IPS DF 6.9 (cell line): ENCODE data around the gene GPHB5.
"Not testable (repeated sequence)": the region's sequence is repeated elsewhere in the genome, so short reads cannot be mapped to it uniquely, and the experiment has no call there.

Experiments
- DNase-seq: peaks from one replicate; pipeline ENCODE4 v3.0.0-alpha.2; 2013; ENCODE audit warnings: low read depth, low spot score
- H3K27ac ChIP-seq: one replicate; pipeline ENCODE4 v1.5.1; 2013; ENCODE audit warnings: low read length, control low read depth
- H3K27me3 ChIP-seq: 2 replicates; pipeline ENCODE4 v1.6.1; 2013; ENCODE audit warnings: mild to moderate bottlenecking, low read length; ENCODE audit not compliant: control insufficient read depth, insufficient read depth
- H3K36me3 ChIP-seq: 2 replicates; pipeline ENCODE4 v1.6.1; 2013; ENCODE audit warnings: low read length; ENCODE audit not compliant: control insufficient read depth, insufficient read depth
- H3K4me1 ChIP-seq: 2 replicates; pipeline ENCODE4 v1.6.1; 2013; ENCODE audit warnings: low read length; ENCODE audit not compliant: control insufficient read depth, insufficient read depth
- H3K4me3 ChIP-seq: 2 replicates; pipeline ENCODE4 v1.5.1; 2013; ENCODE audit warnings: mild to moderate bottlenecking, low read length
- H3K9me3 ChIP-seq: 2 replicates; pipeline ENCODE4 v1.6.1; 2013; ENCODE audit warnings: low read length, inconsistent platforms; ENCODE audit not compliant: control insufficient read depth, insufficient read depth
- WGBS: extraction: QIAGEN DNeasy Blood & Tissue Kit; methylation state at CpG from one replicate; pipeline ENCODE4 v1.1.7; 2013; ENCODE audit warnings: mixed read lengths, missing lambda C conversion rate; ENCODE audit not compliant: insufficient read length, insufficient coverage; 5-methylcytosine and 5-hydroxymethylcytosine counted together

GPHB5 gene

GRCh38 chr14:63295231-63295685 is 23.5 kb downstream of the GPHB5 start:
- WGBS: no CpG with 5 or more reads among the region's 8 CpGs
- H3K4me1 ChIP-seq: no peaks in the 10 kb centered on the region
- H3K36me3 ChIP-seq: no peaks in the 10 kb centered on the region
- no peaks in the 10 kb centered on the region for H3K9me3 ChIP-seq
- H3K4me3 ChIP-seq: no peak overlapping the region
- no peak overlapping the region for H3K27ac ChIP-seq
- no peak for DNase-seq
- H3K27me3 ChIP-seq: no peaks in the 10 kb centered on the region

- Histone ChIP-seq H3K4me1 (0 out of 2 replicates have a peak, but pooled peaks cover 1% of the 10 kb centered on the region), H3K4me3 (no peak overlapping the region), H3K27ac (no peak overlapping the region), H3K36me3 (no peaks in the 10 kb centered on the region), H3K9me3 (no peaks in the 10 kb centered on the region), H3K27me3 (peaks cover 1% of the 10 kb centered on the region; the same call in 1 of the 2 replicates)
- no peak for DNase-seq
- no CpG with 5 or more reads among the region's 2 CpGs for WGBS
Measured at GRCh38 chr14:63292805-63293204, 25.9 kb downstream of the GPHB5 start.

DNA sequence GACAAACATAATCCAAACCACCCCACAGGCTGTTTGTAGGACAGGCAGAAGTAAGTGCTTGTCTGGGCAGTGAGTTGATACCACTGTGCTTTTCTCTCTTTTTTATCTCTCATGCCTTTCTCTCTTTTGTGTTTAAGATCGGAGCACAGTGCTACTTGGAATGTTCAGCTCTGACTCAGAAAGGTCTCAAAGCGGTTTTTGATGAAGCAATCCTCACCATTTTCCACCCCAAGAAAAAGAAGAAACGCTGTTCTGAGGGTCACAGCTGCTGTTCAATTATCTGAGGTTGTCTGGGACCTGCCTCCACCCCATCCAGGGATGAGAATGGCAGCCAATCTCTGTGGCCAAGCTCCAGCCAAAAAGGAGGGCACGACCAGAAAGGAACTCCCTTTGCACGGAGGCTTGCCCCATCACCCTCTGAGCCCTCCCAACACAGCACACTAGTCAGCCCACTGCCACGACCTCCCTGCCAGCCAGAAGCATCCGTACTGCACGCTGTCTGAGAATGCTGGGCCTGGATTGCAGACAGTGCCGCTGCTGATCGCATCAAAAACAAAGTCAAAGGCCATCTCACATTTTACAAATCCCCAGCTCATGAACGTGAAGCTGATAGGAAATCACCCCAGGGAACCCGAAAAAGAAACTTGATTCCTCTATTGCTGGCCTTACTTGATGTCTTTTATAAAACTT is 27.8 kb downstream of the GPHB5 start:
- H3K9me3 ChIP-seq: no peaks in the 10 kb centered on the region
- H3K27me3 ChIP-seq: peaks cover 1% of the 10 kb centered on the region; the same call in 1 of the 2 replicates
- no peak overlapping the region for H3K27ac ChIP-seq
- no peaks in the 10 kb centered on the region for H3K36me3 ChIP-seq
- no CpG with 5 or more reads among the region's 12 CpGs for WGBS
- no peak for DNase-seq
- H3K4me1 ChIP-seq: peaks cover 5% of the 10 kb centered on the region; the same call in 1 of the 2 replicates
- H3K4me3 ChIP-seq: no peak overlapping the region

GRCh38 chr14:63288853-63289252 is 29.9 kb downstream of the GPHB5 start:
- Histone ChIP-seq H3K4me3 (no peak overlapping the region), H3K4me1 (peaks cover 5% of the 10 kb centered on the region; the same call in 1 of the 2 replicates), H3K36me3 (no peaks in the 10 kb centered on the region), H3K27me3 (peaks cover 1% of the 10 kb centered on the region; the same call in 1 of the 2 replicates), H3K9me3 (no peaks in the 10 kb centered on the region), H3K27ac (no peak overlapping the region)
- no peak for DNase-seq
- WGBS: no CpG with 5 or more reads among the region's 1 CpG

DNA sequence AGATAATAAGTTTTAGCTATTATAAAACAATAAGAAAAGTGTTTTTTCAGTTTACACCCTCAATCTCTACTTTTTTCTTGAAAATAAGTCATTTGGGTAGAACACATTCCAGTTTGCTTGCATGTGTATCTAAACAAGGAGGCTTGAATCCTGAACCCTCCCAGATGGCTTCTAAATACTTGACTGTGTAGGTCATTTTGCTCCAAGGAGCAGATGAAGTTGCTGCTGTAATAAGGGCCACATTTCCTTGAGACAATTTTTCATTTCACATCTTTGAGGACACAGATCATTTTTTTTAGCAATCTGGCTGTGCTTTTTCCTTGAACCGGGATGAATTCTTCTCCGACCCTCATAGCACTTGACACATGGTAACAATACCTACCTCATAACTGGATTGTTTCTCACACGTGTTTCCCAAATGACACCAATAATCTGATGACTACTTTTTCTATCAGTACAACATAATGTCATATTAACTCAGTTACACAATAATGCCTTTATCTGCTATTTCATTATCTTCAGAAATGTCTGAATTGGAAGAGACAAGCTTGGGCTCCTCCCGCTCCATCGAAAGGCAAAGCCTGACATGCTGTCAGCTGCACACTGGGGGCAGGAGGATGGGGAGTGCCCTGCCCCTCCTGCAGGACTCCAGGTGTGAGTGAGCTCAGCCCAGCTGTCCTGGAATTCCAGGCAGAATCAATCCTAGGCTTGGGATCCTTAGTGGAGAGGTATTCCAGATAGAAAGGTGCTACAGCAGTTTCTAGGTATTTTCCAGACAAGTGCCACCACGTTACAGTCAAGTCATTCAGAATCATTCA is 30.9 kb downstream of the GPHB5 start:
- DNase-seq: no peak

DNA sequence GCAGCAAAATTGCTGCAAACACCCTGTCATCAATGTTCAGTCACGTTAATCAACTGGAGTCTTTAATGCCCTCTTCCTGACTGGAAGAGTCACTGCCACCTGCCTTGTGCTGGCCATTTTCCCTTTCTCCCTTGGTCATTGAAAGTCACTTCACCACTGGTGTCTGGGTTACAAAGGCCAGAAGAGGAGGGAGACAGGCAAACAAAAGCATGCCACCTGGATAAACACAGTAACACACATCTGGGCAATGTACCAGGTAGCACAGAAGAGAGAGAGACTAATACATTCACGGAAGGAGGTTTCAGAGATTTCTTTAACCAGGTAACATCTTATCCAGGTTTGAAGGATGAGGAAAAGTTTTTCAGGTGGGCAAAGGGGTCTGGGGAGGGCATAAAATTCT is 32.7 kb downstream of the GPHB5 start:
- H3K27me3 ChIP-seq: peaks cover 1% of the 10 kb centered on the region; the same call in 1 of the 2 replicates
- no peaks in the 10 kb centered on the region for H3K9me3 ChIP-seq
- no CpG with 5 or more reads among the region's 2 CpGs for WGBS
- no peak overlapping the region for H3K27ac ChIP-seq
- peaks cover 5% of the 10 kb centered on the region; the same call in 1 of the 2 replicates for H3K4me1 ChIP-seq
- H3K36me3 ChIP-seq: no peaks in the 10 kb centered on the region
- DNase-seq: no peak
- no peak overlapping the region for H3K4me3 ChIP-seq

More for the DNA sequence above, 30.9 kb downstream of the GPHB5 start:
- Histone ChIP-seq H3K36me3 (no peaks in the 10 kb centered on the region), H3K4me1 (peaks cover 5% of the 10 kb centered on the region; the same call in 1 of the 2 replicates), H3K27ac (no peak overlapping the region), H3K27me3 (peaks cover 1% of the 10 kb centered on the region; the same call in 1 of the 2 replicates), H3K9me3 (no peaks in the 10 kb centered on the region), H3K4me3 (no peak overlapping the region)
- no CpG with 5 or more reads among the region's 6 CpGs for WGBS

DNA sequence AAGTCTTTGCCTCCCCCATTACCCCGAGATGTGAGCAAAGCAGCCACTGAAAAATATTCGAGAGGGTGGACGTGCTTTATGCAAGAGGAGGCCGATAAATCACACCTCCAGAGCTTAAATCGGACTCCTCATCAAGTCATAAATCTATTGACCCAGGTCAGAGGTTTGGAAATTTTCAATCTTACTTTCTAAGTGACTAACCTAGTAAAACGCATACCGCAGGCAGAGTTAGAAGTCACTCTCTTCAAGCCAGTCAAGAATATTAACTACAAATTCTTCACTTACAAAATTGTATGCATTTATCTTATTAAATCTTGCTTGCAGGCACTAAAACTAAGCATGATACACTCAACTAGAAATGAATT is 34.9 kb downstream of the GPHB5 start:
- Histone ChIP-seq H3K27ac (no peak overlapping the region), H3K36me3 (no peaks in the 10 kb centered on the region), H3K4me3 (no peak overlapping the region), H3K4me1 (peaks cover 5% of the 10 kb centered on the region; the same call in 1 of the 2 replicates), H3K27me3 (peaks cover 1% of the 10 kb centered on the region; the same call in 1 of the 2 replicates), H3K9me3 (no peaks in the 10 kb centered on the region)
- no peak for DNase-seq
- WGBS: no CpG with 5 or more reads among the region's 7 CpGs

- H3K27ac ChIP-seq: no peak overlapping the region
- H3K4me3 ChIP-seq: no peak overlapping the region
- H3K4me1 ChIP-seq: peaks cover 5% of the 10 kb centered on the region; the same call in 1 of the 2 replicates
- no peaks in the 10 kb centered on the region for H3K9me3 ChIP-seq
- WGBS: no CpG with 5 or more reads among the region's 8 CpGs
- DNase-seq: no peak
- H3K36me3 ChIP-seq: no peaks in the 10 kb centered on the region
- peaks cover 1% of the 10 kb centered on the region; the same call in 1 of the 2 replicates for H3K27me3 ChIP-seq
Measured at GRCh38 chr14:63282997-63283883, 35.5 kb downstream of the GPHB5 start.

- not testable (repeated sequence) for H3K9me3 ChIP-seq, H3K4me1 ChIP-seq, H3K27me3 ChIP-seq, H3K4me3 ChIP-seq, H3K36me3 ChIP-seq, DNase-seq, H3K27ac ChIP-seq
- no CpG with 5 or more reads among the region's 4 CpGs for WGBS
Measured at GRCh38 chr14:63279933-63280332, 38.8 kb downstream of the GPHB5 start.
